Thyroid gland (tissue), 4 donors: Measurements from ENCODE around the gene SETD3. TPM values are rescaled to one million over a fixed set of nuclear protein-coding genes. Genes with fewer than 3 reads are reported as not detected.

Experiments used
- DNase-seq, 2 donors: peaks; one replicate each; pipeline ENCODE4 v3.0.0-alpha.2; 2019
- H3K27ac ChIP-seq, 3 donors: fragments of 200-600 bp; sonication (generic); 1 replicate in 2 of 3; 2 replicates in 1 of 3; pipeline ENCODE4 v1.5.1; 2016 to 2019; ENCODE audit warnings: mild to moderate bottlenecking in 1 of 3, moderate library complexity in 1 of 3
- H3K27me3 ChIP-seq: fragments of 200-600 bp; sonication (generic); one replicate; pipeline ENCODE4 v1.5.1; 2019
- H3K36me3 ChIP-seq, 2 donors: fragments of 200-600 bp; sonication (generic); one replicate each; pipeline ENCODE4 v1.5.1; 2016 to 2019
- H3K4me1 ChIP-seq, 2 donors: fragments of 200-600 bp; sonication (generic); one replicate each; pipeline ENCODE4 v1.5.1; 2017 to 2019
- H3K4me3 ChIP-seq, 3 donors: fragments of 200-600 bp; sonication (generic); replicated peaks in 1 of 3; 1 replicate in 2 of 3; 2 replicates in 1 of 3; pipeline ENCODE4 v1.5.1; 2016; ENCODE audit warnings: mild to moderate bottlenecking in 1 of 3
- H3K9me3 ChIP-seq: fragments of 200-600 bp; sonication (generic); one replicate; pipeline ENCODE4 v1.5.1; 2017
- CTCF ChIP-seq, 6 experiments: fragments of 200-600 bp in 3 of 6; fragments of 450-650 bp in 3 of 6; sonication (generic) in 3 of 6; IDR thresholded peaks; one replicate each; pipeline ENCODE4 v1.5.1; 2016 to 2019; ENCODE audit warnings: antibody characterized with exemption in 6 of 6, mild to moderate bottlenecking in 2 of 6, inconsistent platforms in 1 of 6, moderate library complexity in 1 of 6
- POLR2A ChIP-seq, 2 donors: fragments of 450-650 bp; IDR thresholded peaks; one replicate each; pipeline ENCODE4 v1.6.1; 2017; ENCODE audit warnings: antibody characterized with exemption in 2 of 2, mild to moderate bottlenecking in 2 of 2, moderate library complexity in 1 of 2
- WGBS, 2 donors: methylation state at CpG; one replicate each; pipeline ENCODE4 v1.1.5; 2017; 5-methylcytosine and 5-hydroxymethylcytosine counted together
- intact Hi-C: fragments of 100-400 bp; cut with DNase I; formaldehyde crosslinking; loops from one replicate; pipeline ENCODE4 v1.15.1; 2023
- total RNA-seq, 4 donors: library from RNA; depleted of rRNA; stranded (reverse); fragments of >200 nt; gene quantifications; one replicate each; pipeline ENCODE4 v1.2.3, GENCODE V29; 2016

SETD3 gene
- total RNA-seq, 4 donors from 2014 or later, result 119 to 141 (median 130) TPM

DNA sequence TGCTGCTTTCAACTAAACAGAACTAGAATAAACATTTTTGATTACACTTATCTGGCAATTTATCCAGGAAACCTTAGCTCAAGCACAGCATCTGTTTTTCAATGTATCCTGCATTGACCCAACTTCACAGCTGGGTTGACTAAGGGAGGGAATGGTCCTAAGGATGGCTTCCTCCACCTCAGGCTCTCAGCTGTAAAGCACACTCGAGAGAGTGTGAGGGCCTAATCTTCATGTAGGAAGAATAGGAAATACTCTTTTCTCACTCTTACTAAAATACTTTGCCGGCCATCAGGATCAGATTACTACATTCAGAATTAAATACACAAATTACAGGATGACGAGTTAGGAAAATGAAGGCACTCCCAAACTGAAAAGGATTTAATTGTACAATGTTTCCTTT, 7.2 kb downstream of the SETD3 start:
- WGBS, 2 donors, result 81 to 82% methylated on average over 3 of the region's 3 CpGs
- Histone ChIP-seq H3K27me3 (no peaks in the 10 kb centered on the region), H3K9me3 (no peaks in the 10 kb centered on the region), H3K36me3 (no peaks in the 10 kb centered on the region), H3K4me1 (peaks cover 17 to 20% of the 10 kb centered on the region in 2 donors), H3K27ac (no peak overlapping the region), H3K4me3 (no peak overlapping the region)
- no peak for DNase-seq
- no peak for TF ChIP-seq POLR2A (IDR thresholded peaks at IDR 0.05)
- no peak for TF ChIP-seq CTCF (IDR thresholded peaks at IDR 0.05)
- intact Hi-C loops, result no loop called here

GRCh38 chr14:99472937-99473336, 7.7 kb downstream of the SETD3 start:
- TF ChIP-seq CTCF (IDR thresholded peaks at IDR 0.05), result no peak
- no peak for TF ChIP-seq POLR2A (IDR thresholded peaks at IDR 0.05)
- intact Hi-C loops, result no loop called here
- Histone ChIP-seq H3K36me3 (no peaks in the 10 kb centered on the region), H3K27ac (no peak overlapping the region), H3K4me3 (no peak overlapping the region), H3K9me3 (no peaks in the 10 kb centered on the region), H3K4me1 (peaks cover 17 to 18% of the 10 kb centered on the region in 2 donors), H3K27me3 (no peaks in the 10 kb centered on the region)
- DNase-seq, result no peak
- 89 to 91% methylated on average over 4 of the region's 4 CpGs for WGBS, 2 donors

- TF ChIP-seq POLR2A (IDR thresholded peaks at IDR 0.05) (no peak), CTCF (IDR thresholded peaks at IDR 0.05) (no peak)
- peaks cover 22% of the 10 kb centered on the region in 2 donors for H3K4me1 ChIP-seq
- no peak overlapping the region for H3K4me3 ChIP-seq
- intact Hi-C loops, result no loop called here
- no peak overlapping the region for H3K27ac ChIP-seq
- 86 to 89% methylated on average over 7 of the region's 7 CpGs for WGBS, 2 donors
- H3K36me3 ChIP-seq, result no peaks in the 10 kb centered on the region
- no peaks in the 10 kb centered on the region for H3K9me3 ChIP-seq
- no peak for DNase-seq
- H3K27me3 ChIP-seq, result no peaks in the 10 kb centered on the region
These were observed 8.9 kb downstream of the SETD3 start for GRCh38 chr14:99471731-99472130.

DNA sequence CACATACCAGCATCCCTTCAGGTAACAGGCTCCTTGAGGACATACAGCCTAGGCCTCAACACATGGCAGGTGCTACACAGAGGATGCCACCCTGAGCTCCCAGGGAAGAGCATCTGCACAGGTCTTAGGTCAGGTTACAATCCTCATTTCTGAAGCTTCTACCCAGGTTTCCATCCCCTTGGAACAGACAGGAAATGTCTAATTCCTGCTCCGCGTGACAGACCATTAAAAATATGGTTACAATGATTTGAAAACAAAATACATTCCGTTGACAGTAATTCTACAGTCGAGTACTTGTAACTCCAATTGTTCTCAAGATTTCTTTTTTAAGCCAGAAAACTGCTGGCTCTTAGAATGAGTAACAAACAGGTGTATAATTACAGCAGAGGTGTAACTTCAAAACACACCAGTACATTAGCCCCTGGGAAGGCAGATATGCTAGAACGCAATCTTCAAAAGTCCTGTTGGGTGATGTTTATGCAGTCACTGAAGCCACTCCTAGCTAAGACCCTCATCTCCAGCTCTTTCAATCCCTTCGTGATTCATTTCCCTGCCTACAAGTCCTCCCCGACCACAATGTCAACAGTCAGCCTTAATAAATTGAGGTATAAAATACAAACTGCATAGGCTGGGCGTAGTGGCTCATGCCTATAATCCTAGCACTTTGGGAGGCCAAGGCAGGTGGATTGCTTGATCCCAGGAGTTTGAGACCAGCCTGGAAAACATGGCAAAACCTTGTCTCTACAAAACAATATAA, 11.6 kb downstream of the SETD3 start:
- intact Hi-C loops, result no loop called here
- peaks cover under 1 to 4% of the 10 kb centered on the region in 2 donors for H3K36me3 ChIP-seq
- H3K4me1 ChIP-seq, result peaks cover 13 to 14% of the 10 kb centered on the region in 2 donors
- TF ChIP-seq CTCF (IDR thresholded peaks at IDR 0.05), result no peak
- TF ChIP-seq POLR2A (IDR thresholded peaks at IDR 0.05), result no peak
- 68 to 76% methylated on average over 8 of the region's 8 CpGs for WGBS, 2 donors
- H3K27me3 ChIP-seq, result no peaks in the 10 kb centered on the region
- H3K9me3 ChIP-seq, result no peaks in the 10 kb centered on the region
- no peak overlapping the region for H3K4me3 ChIP-seq
- H3K27ac ChIP-seq, result no peak overlapping the region
- DNase-seq, result no peak

GRCh38 chr14:99468081-99468480, 12.6 kb downstream of the SETD3 start:
- no peak overlapping the region for H3K4me3 ChIP-seq
- 77 to 79% methylated on average over 4 of the region's 4 CpGs for WGBS, 2 donors
- H3K9me3 ChIP-seq, result no peaks in the 10 kb centered on the region
- H3K36me3 ChIP-seq, result peaks cover 8 to 10% of the 10 kb centered on the region in 2 donors
- peaks cover 13 to 14% of the 10 kb centered on the region in 2 donors for H3K4me1 ChIP-seq
- intact Hi-C loops, result no loop called here
- no peak for TF ChIP-seq CTCF (IDR thresholded peaks at IDR 0.05)
- DNase-seq, result no peak
- no peaks in the 10 kb centered on the region for H3K27me3 ChIP-seq
- H3K27ac ChIP-seq, result no peak overlapping the region
